PC-9 (cell line): ENCODE data around the gene IL13.

Source experiments
- CTCF ChIP-seq: fragments of 200-600 bp; sonication (generic); conservative IDR thresholded peaks from 2 replicates; pipeline ENCODE4 v1.6.1; 2017; ENCODE audit warnings: mixed run types, antibody characterized with exemption, mild to moderate bottlenecking, moderate library complexity
- EZH2 ChIP-seq: fragments of 200-600 bp; sonication (generic); IDR thresholded peaks from 2 replicates; pipeline ENCODE4 v1.8.0; 2017; ENCODE audit warnings: antibody characterized with exemption, low read depth

GRCh38 chr5:132637241-132637640 lies 20.7 kb upstream of the IL13 start:
- TF ChIP-seq CTCF: no peak
- no peak for TF ChIP-seq EZH2
